GM10248 (cell line): ENCODE data around the gene ARHGEF19.
"Not testable (repeated sequence)": the region's sequence is repeated elsewhere in the genome, so short reads cannot be mapped to it uniquely, and the experiment has no call there.

ENCODE experiments used
- CTCF ChIA-PET: fragments of 300-600 bp; sonication (Branson Sonifier 250); formaldehyde crosslinking; extraction: SDS; loops from one replicate; lab custom pipeline; 2021; ENCODE audit warnings: antibody characterized with exemption; lab: Yijun Ruan, JAX
- POLR2A ChIA-PET: fragments of 350-650 bp; sonication (Branson Sonifier 250); formaldehyde crosslinking; extraction: SDS; loops from one replicate; lab custom pipeline; 2020; ENCODE audit warnings: antibody characterized with exemption; lab: Yijun Ruan, JAX
- DNase-seq: peaks from one replicate; pipeline ENCODE4 v3.0.0; 2012; ENCODE audit errors: extremely low spot score
- TF ChIP-seq, protein P1 (sequence below): IDR thresholded peaks from 2 replicates; pipeline ENCODE4 v1.5.1; 2012; ENCODE audit warnings: mild to moderate bottlenecking, low read depth; ENCODE audit errors: extremely low read depth, missing control alignments, control extremely low read depth

Gene ARHGEF19

DNA sequence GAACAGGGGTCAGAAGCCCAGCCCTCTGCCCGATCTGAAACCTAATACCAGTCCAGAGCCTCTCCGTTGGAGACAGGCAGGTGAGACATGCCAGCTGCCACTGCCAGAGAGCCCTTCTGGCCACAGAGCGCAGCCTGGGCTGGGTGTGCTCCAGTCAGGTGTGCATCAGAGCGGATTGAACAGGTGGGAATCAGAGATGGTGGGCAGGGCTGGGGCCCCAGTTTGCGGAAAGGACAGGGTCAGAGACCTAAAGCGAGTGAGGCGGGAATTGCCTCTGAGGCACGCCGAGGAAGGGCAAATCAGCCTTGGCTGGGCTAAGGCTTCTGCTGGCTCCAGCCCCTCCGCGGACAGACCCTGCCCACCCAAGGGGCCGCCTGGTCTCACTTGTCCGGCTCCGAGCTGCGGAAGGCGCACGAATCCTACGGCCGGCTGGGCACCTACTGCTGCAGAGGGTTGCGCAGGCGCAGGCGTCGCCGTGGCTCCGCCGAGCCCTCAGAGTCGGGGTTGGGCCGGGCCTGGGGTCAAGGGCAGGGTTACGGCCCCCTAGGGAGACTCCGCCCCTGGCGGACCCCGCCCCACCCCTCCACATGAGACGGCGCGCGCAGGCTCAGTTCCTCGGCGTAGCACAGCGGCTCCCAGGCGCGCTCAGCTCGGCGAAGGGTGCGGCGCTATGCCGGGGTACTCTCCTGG lies 14.2 kb upstream of the ARHGEF19 start:
- ChIA-PET POLR2A (interaction anchor here (0.6 kb wide), 1 partner anchor 146 kb away, joined by 5 read pairs; no protein-coding TSS in a partner anchor), CTCF (no interaction called here)
- DNase-seq: no peak
- TF ChIP-seq, protein P1, sequence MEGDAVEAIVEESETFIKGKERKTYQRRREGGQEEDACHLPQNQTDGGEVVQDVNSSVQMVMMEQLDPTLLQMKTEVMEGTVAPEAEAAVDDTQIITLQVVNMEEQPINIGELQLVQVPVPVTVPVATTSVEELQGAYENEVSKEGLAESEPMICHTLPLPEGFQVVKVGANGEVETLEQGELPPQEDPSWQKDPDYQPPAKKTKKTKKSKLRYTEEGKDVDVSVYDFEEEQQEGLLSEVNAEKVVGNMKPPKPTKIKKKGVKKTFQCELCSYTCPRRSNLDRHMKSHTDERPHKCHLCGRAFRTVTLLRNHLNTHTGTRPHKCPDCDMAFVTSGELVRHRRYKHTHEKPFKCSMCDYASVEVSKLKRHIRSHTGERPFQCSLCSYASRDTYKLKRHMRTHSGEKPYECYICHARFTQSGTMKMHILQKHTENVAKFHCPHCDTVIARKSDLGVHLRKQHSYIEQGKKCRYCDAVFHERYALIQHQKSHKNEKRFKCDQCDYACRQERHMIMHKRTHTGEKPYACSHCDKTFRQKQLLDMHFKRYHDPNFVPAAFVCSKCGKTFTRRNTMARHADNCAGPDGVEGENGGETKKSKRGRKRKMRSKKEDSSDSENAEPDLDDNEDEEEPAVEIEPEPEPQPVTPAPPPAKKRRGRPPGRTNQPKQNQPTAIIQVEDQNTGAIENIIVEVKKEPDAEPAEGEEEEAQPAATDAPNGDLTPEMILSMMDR: no peak

- TF ChIP-seq, protein P1: no peak
- POLR2A ChIA-PET: interaction anchor here (0.6 kb wide), 1 partner anchor 147 kb away, joined by 5 read pairs; no protein-coding TSS in a partner anchor
- CTCF ChIA-PET: no interaction called here
- DNase-seq: no peak
Observed at GRCh38 chr1:16226129-16226489, 13.7 kb upstream of the ARHGEF19 start.

- DNase-seq: no peak
- TF ChIP-seq, protein P1: no peak
- CTCF ChIA-PET: no interaction called here
- POLR2A ChIA-PET: no interaction called here
Observed at GRCh38 chr1:16224472-16224871, 12.0 kb upstream of the ARHGEF19 start.

- DNase-seq, POLR2A ChIA-PET: not testable (repeated sequence)
- CTCF ChIA-PET: interaction anchor here (0.7 to 2.6 kb wide), 4 partner anchors 16 to 213 kb away, joined by 3 to 9 read pairs (median 3); no protein-coding TSS in a partner anchor
Observed at GRCh38 chr1:16222716-16223115, 10.3 kb upstream of the ARHGEF19 start.

- TF ChIP-seq, protein P1: no peak
- DNase-seq: no peak
- ChIA-PET POLR2A (no interaction called here), CTCF (interaction anchor here (1.4 to 2.6 kb wide), 2 partner anchors 22 to 36 kb away, joined by 3 to 9 read pairs; no protein-coding TSS in a partner anchor)
Observed at GRCh38 chr1:16221499-16221898, 9.0 kb upstream of the ARHGEF19 start.

GRCh38 chr1:16219968-16220500 lies 7.6 kb upstream of the ARHGEF19 start:
- ChIA-PET POLR2A (no interaction called here), CTCF (interaction anchor here (1.4 to 1.6 kb wide), 2 partner anchors 132 to 141 kb away, joined by 4 to 5 read pairs; partner anchors contain the start of gene FBXO42)
- DNase-seq: no peak
- TF ChIP-seq, protein P1: no peak

DNA sequence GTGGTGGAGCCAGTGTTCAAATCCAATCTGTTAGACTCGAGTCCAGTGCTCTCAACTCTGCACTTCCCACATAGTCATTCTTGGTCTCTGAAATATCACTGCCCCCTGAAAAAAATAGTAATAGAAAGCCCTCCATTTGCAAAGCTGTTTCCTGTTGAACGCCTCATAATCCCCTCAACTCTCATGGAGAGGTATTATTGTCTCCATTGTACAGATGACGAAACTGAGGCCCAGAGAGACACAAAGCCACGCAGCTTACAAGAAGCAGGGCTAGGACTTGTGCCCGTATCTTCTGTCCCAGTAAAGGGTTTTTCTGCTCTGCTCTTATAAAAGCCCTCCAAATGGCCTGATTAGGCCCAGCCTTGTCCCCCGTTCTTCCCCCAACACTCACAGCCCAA lies 6.2 kb upstream of the ARHGEF19 start:
- CTCF ChIA-PET: interaction anchor here (0.6 to 2.6 kb wide), 6 partner anchors 19 to 145 kb away, joined by 3 to 8 read pairs (median 5); partner anchors contain the start of gene FBXO42
- TF ChIP-seq, protein P1: no peak
- DNase-seq: no peak
- POLR2A ChIA-PET: no interaction called here
